Ovary (tissue), 9 donors: Measurements from ENCODE around the gene TICAM2. TPM values are rescaled to one million over a fixed set of nuclear protein-coding genes. Genes with fewer than 3 reads are reported as not detected.

Experiments
- DNase-seq, 5 donors: peaks; one replicate each; pipeline ENCODE4 v3.0.0-alpha.2; 2019 to 2020
- H3K27ac ChIP-seq, 2 donors: fragments of 200-600 bp; one replicate each; pipeline versions ENCODE4 v1.5.1 to v1.8.0; 2019 to 2022
- H3K27me3 ChIP-seq: fragments of 200-600 bp; one replicate; pipeline ENCODE4 v1.8.0; 2022
- H3K36me3 ChIP-seq: fragments of 200-600 bp; sonication (generic); one replicate; pipeline ENCODE4 v1.5.1; 2019
- H3K4me1 ChIP-seq: one replicate; pipeline ENCODE4 v1.8.1; 2013; ENCODE audit warnings: mild to moderate bottlenecking, moderate library complexity; ENCODE audit not compliant: insufficient read depth
- H3K4me3 ChIP-seq: fragments of 200-600 bp; sonication (generic); one replicate; pipeline ENCODE4 v1.5.1; 2017
- H3K9me3 ChIP-seq, 2 donors: fragments of 200-600 bp in 1 of 2; sonication (generic) in 1 of 2; one replicate each; pipeline versions ENCODE4 v1.5.1 to v1.8.1; 2013 to 2019; ENCODE audit warnings: mild to moderate bottlenecking in 1 of 2, moderate library complexity in 1 of 2
- EP300 ChIP-seq: sonication (generic); formaldehyde crosslinking; IDR thresholded peaks from one replicate; pipeline ENCODE4 v1.6.1; 2017; ENCODE audit warnings: antibody characterized with exemption
- POLR2A ChIP-seq: fragments of 450-650 bp; IDR thresholded peaks from one replicate; pipeline ENCODE4 v1.6.1; 2017; ENCODE audit warnings: antibody characterized with exemption, mild to moderate bottlenecking, moderate library complexity
- WGBS, 3 donors: extraction: QIAGEN DNeasy Blood & Tissue Kit in 1 of 3; methylation state at CpG; one replicate each; pipeline versions ENCODE4 v1.1.5 to v1.1.7; 2013 to 2017; 5-methylcytosine and 5-hydroxymethylcytosine counted together
- intact Hi-C, 4 donors: fragments of 100-400 bp; cut with DNase I; formaldehyde crosslinking; loops; one replicate each; pipeline versions ENCODE4 v1.11.0 to v1.15.1; 2022 to 2023
- polyA plus RNA-seq, 2 donors: library from polyadenylated mRNA; stranded (reverse); fragments of 200-250 nt in 1 of 2; fragments of 350-450 nt in 1 of 2; fragmentation: Illumina TruSeq in 1 of 2; extraction: RNeasy Lipid Tissue Mini Kit (QIAGEN cat#74804) in 1 of 2; gene quantifications; one replicate each; pipeline ENCODE4 v1.2.3, GENCODE V29; 2013 to 2014
- total RNA-seq, 7 donors: library from RNA; depleted of rRNA in 2 of 7; stranded (reverse); fragments of >200 nt in 2 of 7; fragmentation: NEBNext Ultra II Directional in 3 of 7; extraction: Animal tissue kit (Norgen Biotek cat#: 25700) in 3 of 7; gene quantifications; one replicate each; pipeline versions ENCODE4 v1.1.0 to v1.2.4, GENCODE V29; 2016 to 2023
- TF ChIP-seq, protein P1 (sequence below), 3 donors: fragments of 450-650 bp in 2 of 3; fragments of 200-600 bp in 1 of 3; IDR thresholded peaks; one replicate each; pipeline versions ENCODE4 v1.5.1 to v1.8.0; 2016 to 2022; ENCODE audit warnings: antibody characterized with exemption in 3 of 3, mild to moderate bottlenecking in 1 of 3
- donor health status: DM: no; HTN: no; CAD: no; lungs with moderate emphysema.
- donor health status: DM: no; HTN: no; CAD: no.
- donor health status: Bipolar disorder and iron deficiency.
- donor health status: DM: yes; HTN: yes; CAD: no.
- donor health status: DM: no; HTN: no; CAD: no.
- donor health status: DM: yes; HTN: yes; CAD: no.

Gene TICAM2
- total and polyA plus RNA-seq, 9 donors, result 1.0 to 6.4 (median 4.0) TPM

GRCh38 chr5:115551415-115551814, 50.9 kb downstream of the TICAM2 start:
- no peaks in the 10 kb centered on the region for H3K27me3 ChIP-seq
- no peaks in the 10 kb centered on the region for H3K9me3 ChIP-seq
- no peak overlapping the region for H3K27ac ChIP-seq
- DNase-seq, result no peak
- TF ChIP-seq, protein P1, sequence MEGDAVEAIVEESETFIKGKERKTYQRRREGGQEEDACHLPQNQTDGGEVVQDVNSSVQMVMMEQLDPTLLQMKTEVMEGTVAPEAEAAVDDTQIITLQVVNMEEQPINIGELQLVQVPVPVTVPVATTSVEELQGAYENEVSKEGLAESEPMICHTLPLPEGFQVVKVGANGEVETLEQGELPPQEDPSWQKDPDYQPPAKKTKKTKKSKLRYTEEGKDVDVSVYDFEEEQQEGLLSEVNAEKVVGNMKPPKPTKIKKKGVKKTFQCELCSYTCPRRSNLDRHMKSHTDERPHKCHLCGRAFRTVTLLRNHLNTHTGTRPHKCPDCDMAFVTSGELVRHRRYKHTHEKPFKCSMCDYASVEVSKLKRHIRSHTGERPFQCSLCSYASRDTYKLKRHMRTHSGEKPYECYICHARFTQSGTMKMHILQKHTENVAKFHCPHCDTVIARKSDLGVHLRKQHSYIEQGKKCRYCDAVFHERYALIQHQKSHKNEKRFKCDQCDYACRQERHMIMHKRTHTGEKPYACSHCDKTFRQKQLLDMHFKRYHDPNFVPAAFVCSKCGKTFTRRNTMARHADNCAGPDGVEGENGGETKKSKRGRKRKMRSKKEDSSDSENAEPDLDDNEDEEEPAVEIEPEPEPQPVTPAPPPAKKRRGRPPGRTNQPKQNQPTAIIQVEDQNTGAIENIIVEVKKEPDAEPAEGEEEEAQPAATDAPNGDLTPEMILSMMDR (IDR thresholded peaks at IDR 0.05), result no peak
- TF ChIP-seq POLR2A, result no peak
- no peak for TF ChIP-seq EP300
- H3K4me3 ChIP-seq, result no peak overlapping the region
- no peaks in the 10 kb centered on the region for H3K36me3 ChIP-seq
- no peaks in the 10 kb centered on the region for H3K4me1 ChIP-seq
- 68 to 74% (median 68%) methylated on average over 4 of the region's 4 CpGs for WGBS, 3 donors
- intact Hi-C loops, result no loop called here

- DNase-seq, result no peak
- Histone ChIP-seq H3K4me3 (no peak overlapping the region), H3K9me3 (no peaks in the 10 kb centered on the region), H3K27ac (no peak overlapping the region), H3K27me3 (no peaks in the 10 kb centered on the region), H3K4me1 (no peaks in the 10 kb centered on the region), H3K36me3 (no peaks in the 10 kb centered on the region)
- 73 to 78% (median 74%) methylated on average over 3 of the region's 3 CpGs for WGBS, 3 donors
- TF ChIP-seq POLR2A (no peak), EP300 (no peak)
- TF ChIP-seq, protein P1 (IDR thresholded peaks at IDR 0.05), result no peak
- intact Hi-C loops, result no loop called here
These were observed 53.1 kb downstream of the TICAM2 start for GRCh38 chr5:115549154-115549553.

DNA sequence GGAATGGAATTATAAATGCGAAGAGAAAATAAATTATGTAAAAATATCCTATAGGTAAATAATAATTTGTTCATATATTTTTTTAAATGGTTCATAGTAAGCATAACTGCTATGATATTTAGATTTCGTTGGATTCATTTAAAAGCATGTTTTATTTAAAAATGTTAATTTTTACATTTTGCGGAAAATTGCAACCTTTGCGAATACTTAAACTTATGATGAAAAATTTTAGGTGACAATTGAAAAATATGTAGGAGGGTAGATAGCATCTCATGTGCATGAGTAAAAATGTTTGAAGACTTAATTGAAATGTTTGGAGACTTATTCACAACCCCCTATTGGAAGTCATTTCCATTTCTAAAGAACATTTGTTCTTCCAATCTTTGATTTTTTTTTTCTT, 53.6 kb downstream of the TICAM2 start:
- Histone ChIP-seq H3K27me3 (no peaks in the 10 kb centered on the region), H3K4me1 (no peaks in the 10 kb centered on the region), H3K9me3 (no peaks in the 10 kb centered on the region), H3K36me3 (no peaks in the 10 kb centered on the region), H3K4me3 (no peak overlapping the region), H3K27ac (no peak overlapping the region)
- intact Hi-C loops, result no loop called here
- TF ChIP-seq, protein P1 (IDR thresholded peaks at IDR 0.05), result no peak
- no peak for TF ChIP-seq EP300
- TF ChIP-seq POLR2A, result no peak
- DNase-seq, result no peak
- WGBS, 3 donors, result 94 to 96% (median 94%) methylated on average over 4 of the region's 4 CpGs

DNA sequence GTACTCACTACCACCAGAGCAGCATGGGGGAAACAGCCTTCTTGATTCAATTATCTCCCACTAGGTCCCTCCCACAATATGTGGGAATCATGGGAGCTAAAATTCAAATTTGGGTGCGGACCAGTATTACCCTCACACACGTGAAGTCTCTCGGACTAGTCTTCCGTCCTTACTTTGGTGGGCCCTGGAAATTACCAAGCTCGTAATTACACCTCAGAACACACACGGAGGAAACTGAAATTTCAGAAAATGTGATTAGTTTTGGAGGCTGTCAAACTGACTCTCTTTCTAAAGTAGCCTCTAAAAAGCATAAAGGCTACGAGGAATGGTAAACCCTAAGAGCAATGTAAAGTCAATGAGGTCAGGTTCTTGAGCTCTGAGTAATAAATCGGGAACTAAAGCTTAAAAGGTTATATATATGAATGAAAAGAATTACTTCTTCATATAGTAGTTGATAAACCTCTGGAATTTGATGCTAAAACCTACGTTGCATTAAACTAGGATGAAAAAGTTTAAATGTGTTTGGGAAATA, 56.9 kb downstream of the TICAM2 start:
- Histone ChIP-seq H3K36me3 (no peaks in the 10 kb centered on the region), H3K27ac (peak overlapping the region in 1 of 2 donors; percentile 100), H3K4me3 (no peak overlapping the region), H3K4me1 (peaks cover 4% of the 10 kb centered on the region), H3K27me3 (no peaks in the 10 kb centered on the region), H3K9me3 (no peaks in the 10 kb centered on the region)
- TF ChIP-seq EP300 (no peak), POLR2A (no peak)
- TF ChIP-seq, protein P1 (IDR thresholded peaks at IDR 0.05), result no peak
- no peak for DNase-seq
- WGBS, 3 donors, result 96 to 97% (median 97%) methylated on average over 9 of the region's 9 CpGs
- intact Hi-C loops, result no loop called here
